HG02938 (cell line): ENCODE data around the gene BRSK1.

Source experiments
- ATAC-seq: cut with Tn5 transposase; IDR thresholded peaks from one replicate; pipeline ENCODE4 v1.9.1; 2021; ENCODE audit warnings: mild to moderate bottlenecking, moderate library complexity; ENCODE audit not compliant: unreplicated experiment

Gene BRSK1

DNA sequence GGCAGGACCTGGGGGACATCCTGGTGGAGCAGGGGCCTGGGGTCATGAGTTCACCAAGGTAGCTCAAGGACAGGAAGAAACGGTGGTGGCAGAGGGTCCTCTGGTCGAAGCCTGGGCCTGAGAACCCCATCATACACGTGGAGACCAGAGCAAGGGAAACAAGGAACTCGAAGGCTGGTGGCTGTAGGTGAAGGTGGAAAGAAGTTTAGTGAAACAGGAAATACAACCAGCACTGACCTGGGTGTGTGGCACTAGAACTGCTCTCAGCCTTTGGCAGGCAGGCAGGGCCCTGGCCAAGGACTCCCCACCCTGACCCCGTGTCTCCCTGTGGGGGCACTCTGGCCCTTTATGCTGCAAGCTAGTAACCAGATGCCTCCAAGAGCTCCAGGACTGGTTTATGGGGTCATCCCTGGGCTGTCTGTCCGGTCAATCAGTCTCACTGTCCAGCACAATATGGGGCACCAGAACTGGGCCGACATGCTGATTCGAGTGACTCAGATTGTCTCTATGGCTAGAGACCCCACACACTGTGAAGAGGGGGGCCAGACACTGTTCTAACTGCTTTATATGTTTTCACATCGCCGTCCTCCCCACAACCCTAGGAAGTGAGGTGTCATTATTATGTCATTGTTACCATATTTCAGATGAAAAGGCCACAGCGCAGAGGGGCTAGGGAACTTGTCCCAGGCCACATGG is 67.0 kb downstream of the BRSK1 start:
- no peak for ATAC-seq

DNA sequence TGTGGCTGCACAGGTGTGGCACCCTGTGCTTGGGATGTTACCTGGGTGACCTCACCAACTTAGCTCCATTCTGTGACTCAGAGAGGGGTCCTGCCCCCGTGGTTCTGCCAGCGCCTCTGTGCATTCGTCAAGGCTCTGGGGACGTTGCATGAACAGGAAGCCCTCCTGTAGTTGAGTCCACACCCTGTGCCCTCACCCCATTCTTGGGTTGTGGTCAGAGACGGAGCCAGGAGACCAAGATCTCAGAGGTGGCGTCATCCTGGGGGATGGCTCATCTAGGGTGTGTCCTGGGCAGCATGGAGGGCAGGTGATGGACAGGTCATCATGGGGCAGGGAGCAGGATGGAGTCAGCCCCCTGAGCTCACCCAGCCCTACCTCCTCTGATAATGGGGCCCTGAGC is 68.2 kb downstream of the BRSK1 start:
- ATAC-seq, result no peak

DNA sequence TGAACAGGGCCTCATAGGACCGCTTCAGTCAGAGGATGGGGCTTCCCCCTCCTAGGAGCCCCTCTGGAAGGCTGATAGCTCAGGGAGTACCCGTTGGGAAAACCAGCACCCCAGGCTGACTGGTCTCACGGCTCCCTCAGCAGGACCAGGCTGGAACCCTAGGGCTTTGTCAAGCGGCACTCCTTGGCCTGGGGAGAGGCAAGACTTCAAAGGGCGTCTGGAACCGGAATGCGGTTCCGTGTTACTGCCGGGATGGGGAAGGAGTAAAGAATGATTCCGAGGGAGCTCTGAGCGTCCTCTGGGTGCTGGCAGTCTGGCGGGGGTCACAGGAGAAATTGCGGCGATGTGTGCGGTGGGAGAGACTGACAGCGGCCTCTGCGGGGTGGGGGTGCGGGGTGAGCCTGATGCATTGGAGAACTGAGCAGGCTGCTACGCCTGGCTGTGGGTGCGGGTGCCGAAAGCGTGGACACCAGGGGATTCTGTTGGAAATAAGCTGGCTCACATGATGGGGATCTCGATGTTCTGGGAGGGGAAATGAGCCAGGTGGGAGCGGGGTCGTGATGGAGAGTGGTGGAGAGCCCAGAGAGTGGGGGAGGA is 68.8 kb downstream of the BRSK1 start:
- no peak for ATAC-seq

DNA sequence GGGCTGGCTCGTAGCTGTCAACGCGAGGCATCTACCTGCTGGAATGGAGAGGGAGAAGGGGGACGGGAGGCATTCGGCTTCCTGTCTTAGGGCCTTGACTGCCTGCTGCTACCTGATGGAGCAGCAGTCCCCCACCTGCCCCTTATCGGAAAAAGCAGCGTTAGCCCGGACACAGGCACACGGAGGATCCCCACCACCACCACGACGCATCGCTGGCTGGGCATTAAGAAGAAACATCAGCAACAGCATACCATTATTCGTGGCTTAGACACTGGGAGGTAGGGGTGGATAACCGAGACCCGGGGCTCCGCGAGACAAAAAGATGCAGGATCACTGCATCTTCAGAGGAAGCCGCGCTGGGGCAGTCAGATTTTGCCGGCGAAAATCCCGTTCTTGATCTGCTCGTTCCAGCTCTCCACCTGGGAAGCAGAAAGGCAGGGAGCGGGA is 69.6 kb downstream of the BRSK1 start:
- ATAC-seq, result no peak

DNA sequence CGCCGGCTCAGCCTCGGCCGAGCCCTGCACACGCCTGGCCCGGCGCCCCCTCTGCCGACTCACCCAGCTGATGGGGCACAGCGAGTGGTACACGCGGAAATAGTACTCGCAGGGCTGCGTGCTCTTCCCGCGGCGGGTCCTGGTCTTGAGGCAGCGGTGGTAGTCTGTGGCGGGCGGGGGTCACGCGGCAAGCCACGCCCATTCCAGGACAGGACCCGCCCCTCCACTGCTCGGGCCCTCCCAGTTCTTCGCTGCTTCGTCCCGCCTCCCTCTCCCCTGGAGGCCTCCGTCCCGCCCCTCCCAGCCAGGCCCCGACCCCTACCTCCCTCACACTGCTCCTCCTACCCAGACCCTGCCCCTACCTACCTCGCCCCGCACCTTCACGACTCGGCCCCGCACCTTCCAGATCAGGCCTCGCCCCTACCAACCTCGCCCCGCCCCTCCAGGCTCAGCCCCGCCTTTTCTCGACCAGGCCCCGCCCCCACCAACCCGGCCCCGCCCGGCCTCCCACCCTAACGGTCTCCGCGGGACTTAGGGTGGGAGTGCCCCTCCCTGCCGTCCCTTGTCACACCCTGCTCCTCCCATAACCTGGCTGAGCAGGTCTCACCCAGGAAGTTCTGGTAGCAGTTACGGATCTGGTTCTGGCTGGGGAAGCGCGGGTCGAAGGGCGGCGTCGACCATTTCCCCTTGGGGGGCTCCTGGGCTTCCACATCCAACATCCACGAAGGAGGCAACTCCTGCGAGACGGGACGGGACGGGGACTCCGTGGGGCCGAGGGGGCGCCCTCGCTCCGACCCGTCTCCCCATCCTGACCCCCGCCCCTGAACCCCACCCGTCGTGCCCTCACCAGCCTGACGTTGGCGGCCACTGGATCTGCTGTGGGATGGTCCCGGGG is 70.3 kb downstream of the BRSK1 start:
- ATAC-seq, result no peak

DNA sequence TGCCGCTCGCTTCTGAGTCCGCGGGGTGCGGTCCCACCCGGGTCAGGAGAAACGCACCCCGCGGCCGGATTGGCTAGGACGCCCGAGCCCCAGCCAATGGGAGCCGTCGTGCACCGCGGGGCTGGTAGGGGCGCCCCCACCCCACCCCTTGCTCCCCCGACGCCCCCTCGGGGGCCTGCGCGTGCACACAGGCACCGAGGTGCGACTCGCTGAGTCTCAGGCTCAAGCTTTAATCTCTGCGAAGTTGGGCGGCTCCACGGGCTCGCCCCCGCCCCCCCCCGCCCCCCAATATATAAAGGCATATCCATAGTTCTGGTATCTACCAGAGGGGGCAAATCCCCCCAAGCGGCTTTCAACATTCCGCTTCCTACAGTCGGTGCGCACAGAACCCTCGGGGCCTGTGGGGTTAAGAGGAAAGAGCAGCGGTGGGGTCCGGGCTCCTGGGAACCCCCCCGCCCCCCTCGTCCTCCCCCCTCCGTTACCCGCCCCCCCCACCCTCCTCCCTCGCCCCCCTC is 71.0 kb downstream of the BRSK1 start, which contains the start of gene COX6B2:
TSS of gene COX6B2 (minus strand) at position 22 of the 515 bp plus-strand sequence. CDS start 198 bp downstream, outside the sequence.
- ATAC-seq, result no peak

DNA sequence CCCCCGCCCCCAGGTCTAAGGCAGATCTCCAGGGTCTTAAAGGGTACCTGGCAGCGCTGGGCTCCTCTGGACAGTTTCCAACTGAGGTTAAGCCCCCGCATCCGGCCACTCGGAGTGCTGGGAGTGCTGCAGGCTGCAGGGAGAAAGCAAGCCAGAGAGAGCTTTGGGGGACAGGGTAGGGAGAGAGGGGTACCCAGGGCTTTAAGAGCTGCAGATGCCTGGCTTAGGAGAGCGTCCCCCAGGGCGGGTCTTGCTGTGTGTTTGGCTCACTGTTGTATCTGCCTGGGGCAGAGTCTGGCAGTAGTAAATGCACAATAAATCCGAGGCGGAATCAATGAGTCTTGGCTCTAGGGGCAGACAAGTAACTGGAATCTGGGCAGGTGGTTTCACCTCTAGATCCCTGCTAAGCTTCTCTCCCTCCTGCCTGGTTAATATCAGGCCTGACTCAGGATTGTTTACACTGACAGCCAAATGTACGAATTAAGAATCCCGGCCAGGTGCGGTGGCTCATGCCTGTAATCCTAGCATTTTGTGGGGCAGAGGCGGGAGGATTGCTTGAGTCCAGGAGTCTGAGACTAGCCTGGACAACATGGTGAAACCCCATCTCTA is 71.5 kb downstream of the BRSK1 start:
- ATAC-seq, result no peak

DNA sequence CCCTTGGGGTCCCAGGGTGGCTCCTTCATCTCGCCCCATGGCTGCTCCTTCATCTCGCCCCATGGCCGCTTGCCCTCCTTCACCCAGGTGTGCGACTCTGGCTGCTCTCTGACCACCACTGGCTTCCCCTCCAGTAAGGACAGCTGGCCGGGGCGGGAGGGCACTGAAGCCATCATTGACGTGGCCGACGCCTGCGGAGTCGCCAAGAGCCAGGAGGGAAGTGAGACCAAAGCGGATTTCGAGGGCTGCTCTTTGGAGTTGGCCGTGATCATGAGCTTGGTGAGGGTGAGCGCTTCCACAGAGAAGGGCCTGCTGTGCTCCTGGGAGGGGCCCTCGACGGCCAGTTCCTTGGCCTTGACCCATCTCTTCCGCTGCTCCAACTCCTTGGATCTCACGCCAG is 74.7 kb downstream of the BRSK1 start:
- ATAC-seq, result no peak

DNA sequence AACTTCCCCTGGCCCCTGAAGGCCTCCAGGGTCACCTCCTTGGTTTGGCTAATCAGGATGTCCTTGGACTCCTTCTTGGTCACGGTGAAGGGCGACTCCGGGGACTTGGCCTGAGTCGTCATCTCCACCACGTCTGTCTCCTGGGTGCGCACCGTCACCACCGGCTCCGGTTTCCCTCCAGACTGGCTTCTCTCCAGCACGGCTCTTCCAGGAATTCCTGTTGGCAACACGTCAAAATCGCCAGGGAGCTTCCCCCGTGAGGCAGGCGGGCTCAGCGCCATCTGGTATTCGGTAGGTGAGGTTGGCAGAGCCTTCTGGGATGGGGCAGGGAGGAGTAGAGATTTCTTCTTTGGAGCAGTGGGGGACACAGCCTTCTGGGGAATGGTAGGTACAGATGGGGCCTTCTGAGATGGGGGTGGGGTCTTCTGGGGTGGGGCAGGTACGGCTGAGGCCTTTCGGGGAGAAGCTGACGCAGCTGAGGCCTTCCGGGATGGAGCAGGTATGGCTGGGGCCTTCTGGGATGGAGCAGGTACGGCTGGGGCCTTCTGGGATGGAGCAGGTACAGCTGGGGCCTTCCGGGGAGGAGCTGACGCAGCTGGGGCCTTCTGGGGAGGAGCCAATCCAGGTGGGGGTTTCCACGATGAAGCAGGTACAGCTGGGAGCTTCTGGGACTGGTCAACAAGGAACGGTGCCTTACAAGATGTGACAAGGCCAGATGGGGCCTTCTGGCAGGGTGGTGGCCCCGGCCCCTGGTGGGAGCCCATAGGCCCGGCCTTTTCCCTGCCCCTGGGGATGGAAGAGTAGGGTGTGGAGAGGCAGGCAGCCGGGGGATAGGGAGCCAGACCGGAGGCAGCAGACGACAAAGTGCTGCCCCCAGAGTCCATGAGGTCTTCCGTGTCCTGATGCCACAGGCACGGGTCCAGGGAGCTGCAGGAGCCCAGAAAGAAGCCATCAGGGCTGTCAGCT is 75.4 kb downstream of the BRSK1 start:
- no peak for ATAC-seq

DNA sequence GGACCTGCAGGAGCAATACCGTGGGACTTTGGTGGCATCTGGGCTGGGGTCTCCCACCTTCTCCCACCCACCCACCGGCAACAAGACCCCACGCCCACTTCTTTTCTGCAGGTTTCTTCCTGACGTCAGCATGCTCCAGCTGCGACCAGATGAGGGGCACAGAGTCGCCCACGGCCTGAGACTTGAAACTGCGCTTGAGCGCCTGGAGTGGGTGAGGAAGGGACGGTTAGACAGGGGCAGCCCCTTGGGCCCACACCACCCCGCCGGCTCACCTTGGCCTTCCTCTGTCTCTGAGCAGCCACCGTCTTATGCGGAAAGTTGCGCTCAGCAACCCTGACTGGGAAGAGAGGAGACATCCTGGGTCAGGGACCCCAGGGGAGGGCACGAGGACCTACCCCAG is 77.1 kb downstream of the BRSK1 start:
- no peak for ATAC-seq
